Activated CD4-positive, CD25-positive, alpha-beta regulatory T cell (primary cell): ENCODE measurements around the gene TEX261.

ENCODE experiments used
- DNase-seq, 4 experiments: peaks; one replicate each; lab custom pipeline; 2025; lab: John Stamatoyannopoulos, UW

TEX261 gene

DNA sequence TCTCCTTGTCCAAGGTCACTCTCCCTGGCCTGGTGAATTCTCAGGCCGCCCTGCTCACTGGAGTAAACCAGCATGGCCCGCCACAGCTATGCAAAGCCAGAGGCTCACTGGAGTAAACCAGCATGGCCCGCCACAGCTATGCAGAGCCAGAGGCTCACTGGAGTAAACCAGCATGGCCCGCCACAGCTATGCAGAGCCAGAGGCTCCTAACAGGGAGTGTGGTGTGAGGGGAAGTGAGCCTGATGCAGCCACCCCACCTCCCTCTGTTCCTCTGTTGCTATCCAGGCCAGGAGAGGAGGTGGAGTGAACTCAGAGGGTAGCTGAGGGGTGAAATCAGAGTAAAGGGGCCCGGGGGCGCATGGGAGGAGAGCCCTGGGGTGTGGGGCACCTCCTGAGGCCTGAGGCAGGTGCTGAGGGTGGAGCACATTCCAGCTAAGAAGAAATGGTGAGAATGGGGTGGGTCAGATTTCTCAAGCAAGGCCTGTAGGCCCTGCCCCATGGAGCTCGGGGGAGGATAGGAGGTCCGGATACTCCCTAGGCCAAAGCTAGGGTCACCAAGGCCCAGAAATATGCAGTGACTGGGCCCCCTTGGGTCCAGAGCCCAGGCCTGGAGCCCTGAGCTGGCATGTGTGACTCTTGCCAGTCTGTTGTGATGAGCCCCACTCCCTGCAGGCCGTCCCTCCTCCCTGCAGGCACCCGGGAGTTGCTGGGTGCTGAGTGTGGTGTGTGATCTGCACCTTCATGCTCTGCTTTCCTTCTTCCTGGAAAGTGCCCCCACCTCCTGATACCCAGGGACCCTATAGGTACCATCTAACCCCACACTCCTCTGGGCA is 57.5 kb downstream of the TEX261 start:
- no peak for DNase-seq

DNA sequence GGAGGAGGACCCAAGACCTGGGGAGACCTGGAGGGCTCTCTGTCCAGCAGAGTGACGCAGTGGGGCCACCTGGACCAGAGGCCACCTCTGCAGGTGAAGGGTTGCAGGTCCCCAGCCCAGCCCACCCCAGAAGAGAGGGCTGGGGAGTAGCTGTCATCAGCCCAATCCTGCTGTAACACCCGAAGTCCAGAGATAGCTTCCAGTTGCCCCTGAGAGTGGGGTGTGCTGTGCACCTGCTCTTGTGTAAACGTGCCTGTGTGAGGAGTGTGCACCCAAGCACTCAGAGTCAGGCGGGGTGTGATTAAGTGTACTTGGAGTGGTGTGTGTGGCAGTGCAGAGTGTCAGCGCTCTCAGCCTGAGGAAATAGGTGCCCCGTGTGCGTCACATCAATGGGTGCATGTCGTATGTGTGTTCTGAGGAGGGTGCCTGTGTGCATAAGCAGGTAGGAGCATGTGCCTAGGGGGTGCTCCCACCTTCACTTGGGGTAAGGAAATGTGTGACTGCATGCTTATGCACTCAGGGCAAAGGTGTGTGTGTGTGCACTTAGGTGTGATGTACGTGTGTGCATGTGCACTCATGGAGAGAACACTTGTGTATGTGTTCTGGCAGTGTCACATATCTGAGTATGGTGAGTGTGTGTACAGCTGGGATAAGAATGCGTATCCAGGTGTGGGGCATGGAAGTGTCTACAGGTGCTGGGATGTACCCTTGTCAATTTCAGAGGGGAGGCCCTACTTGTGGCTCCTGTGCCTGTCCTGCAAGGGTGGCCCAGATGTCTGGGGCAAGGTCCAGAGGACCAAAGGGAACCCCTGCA is 58.3 kb downstream of the TEX261 start:
- no peak for DNase-seq
